NOMO-1 (cell line): ENCODE data around the gene IGFN1.

ENCODE experiments used
- DNase-seq, 2 experiments: peaks; one replicate each; lab custom pipeline; 2025; ENCODE audit not compliant: unreplicated experiment in 2 of 2; lab: John Stamatoyannopoulos, UW

IGFN1 gene

GRCh38 chr1:201261771-201262547 is 71.3 kb downstream of the IGFN1 start:
- DNase-seq, result no peak

DNA sequence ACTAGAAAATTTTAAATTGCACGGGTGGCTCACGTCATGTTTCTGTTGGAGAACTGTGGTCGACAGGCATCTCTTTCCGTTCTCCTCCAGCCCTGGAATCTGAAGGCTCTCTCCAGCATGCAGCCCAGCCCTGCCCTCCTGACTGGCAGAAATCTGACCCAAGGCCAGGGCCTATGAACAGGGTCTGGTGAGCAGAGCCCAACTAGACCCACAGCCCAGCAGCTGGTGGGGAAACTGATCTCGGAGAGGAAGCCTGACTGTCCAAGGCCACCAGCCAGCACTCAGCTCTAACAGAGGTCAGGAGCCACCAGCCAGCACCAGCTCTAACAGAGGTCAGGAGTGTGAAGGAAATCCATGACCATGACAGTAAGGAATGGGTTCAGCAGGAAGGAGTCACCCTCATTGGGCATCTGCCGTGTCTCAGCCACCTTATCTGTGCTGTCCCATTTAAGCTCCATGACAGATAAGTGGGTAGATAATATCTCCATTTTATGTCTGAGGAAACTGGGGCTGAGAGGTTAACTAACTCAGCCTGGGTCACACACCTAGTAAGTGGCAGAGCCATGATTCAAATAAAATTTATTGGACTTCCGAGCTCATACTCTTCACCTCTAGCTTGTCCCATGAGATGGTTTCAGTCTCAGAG is 72.5 kb downstream of the IGFN1 start:
- DNase-seq, result no peak

DNA sequence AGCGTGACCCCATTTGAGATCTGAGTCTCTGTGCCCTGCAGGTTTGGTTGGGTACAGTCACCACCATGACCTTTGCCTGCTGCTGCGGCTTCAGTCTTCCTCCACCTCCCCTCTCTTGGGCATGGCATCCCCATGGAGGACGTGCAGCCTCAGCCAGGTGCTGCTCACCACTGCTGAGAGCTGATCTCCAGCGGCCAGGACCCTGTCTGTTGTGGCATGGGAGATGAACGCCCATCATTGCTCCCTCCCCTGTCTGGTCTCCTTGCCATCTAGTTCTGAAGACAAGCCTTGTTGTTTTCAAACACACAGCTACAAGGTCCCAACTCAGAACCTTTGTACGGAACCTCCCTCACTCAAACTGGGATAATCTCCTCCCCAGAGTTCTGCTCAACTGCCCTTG is 73.4 kb downstream of the IGFN1 start:
- DNase-seq, result no peak

DNA sequence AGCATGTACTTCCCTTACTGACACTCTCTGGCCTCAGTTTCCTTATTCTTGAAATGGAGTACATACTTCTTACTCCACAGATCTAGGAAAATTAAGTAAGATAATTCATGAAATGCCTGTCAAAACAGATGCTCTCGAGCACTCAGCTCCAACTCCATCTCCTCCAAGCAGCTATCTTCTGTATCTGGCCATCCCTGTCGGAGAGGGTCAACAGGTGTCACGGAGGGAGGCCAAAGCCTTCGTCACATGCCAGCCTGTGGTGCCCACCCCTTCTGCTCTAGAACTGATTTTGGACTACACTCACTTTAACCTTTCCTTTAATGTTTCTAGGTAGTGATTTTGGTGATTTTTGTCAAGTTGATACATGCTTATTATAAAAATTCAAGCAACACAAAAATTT is 73.9 kb downstream of the IGFN1 start:
- no peak for DNase-seq

GRCh38 chr1:201265756-201266155 is 75.1 kb downstream of the IGFN1 start:
- no peak for DNase-seq

- no peak for DNase-seq
Observed at GRCh38 chr1:201266276-201266675, 75.7 kb downstream of the IGFN1 start.

DNA sequence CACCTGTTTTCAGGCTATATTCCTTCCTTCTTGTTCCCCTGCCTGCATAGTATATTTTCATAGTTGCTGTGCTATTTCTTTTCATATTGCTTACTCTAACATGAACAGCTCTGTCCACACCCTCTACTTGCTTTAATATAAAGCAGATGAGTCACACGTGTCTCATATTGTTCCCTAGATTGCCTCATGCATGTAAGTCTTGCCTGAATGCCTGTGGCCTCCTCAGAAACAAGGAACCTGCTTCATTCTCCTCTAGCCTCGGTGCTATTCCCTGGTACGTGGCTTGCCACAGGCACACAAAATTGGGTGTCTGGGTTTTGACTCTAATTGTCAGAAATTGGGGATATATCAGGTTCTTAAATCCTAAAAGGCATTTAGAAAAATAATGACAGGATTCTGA is 76.2 kb downstream of the IGFN1 start:
- peak in 1 of 2 experiments; percentile 37 for DNase-seq

DNA sequence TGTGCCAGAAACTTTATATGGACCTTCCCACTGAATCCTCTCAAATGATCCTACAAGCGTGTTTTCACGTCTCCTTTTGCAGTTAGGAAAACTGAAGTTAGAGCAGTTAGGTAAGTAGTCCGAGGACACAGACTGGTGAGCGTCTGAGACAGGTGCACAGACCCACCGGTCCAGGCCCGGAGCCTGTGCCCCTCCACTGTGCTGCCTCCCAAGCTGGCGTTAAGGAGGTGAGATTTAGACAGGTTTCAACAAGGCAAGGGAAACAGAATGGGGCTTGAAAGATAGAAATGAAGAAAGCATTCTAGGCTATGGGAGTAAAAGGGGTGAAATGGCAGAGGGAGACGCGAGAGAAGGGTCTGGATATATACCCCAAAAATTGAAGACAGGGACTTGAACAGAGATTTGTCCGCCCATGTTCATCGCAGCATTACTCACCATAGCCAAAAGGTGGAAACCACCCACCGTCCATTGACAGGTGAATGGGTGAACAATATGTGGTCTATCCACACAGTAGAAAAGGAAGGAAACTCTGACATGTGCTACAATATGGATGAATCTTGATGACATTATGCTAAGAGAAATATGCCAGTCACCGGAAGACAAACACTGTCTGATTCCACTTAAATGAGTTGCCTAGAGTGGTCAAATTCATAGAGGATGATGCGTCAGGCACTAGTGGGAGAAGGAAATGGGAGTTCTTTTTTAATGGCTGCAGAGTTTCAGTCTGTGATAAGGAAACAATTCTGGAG is 77.0 kb downstream of the IGFN1 start:
- DNase-seq, result no peak

DNA sequence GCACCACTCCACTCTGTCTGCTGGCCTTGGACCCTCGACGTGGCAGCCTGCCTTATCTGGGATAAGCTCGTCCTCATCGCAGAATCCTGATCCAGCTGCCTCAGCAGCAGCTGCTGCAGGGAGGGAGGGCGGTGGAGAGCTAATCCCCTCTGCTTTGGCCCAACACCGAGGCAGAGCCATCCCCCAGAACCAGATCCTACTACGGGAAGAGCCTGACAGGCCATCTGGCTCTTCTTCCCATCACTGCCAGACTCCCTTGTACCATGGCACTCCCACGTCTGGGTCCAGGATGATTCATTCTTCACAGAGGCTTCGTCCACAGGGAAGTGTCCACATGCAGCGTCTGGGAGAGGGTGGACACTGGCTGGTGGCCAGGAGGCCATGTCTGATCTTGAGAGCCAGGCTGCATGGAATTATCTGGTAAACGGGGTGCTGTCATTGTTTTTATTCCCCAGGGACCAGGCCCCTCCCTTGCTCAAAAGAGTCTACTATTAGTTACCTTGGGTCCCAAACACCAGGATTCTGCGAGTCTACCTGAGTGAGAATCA is 78.1 kb downstream of the IGFN1 start:
- no peak for DNase-seq

DNA sequence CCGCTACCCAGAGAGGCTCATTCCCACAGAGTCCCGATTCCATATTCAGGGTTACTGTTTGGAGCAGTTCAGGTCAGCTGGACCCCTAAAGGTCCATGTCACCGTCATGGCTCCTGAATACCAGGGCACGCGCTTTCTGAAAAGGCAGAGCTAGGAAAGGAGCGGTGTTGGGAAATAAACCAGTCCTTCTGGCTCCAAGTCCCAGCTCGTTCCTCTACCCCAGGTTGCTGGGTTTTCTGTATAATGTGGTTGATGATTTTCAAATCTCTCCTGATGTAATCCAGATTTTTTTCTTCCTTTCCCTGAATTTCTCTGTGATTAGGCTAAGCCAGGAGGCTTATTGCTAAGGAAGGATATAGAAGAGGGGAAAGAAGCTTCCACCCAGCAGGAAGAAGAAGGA is 78.7 kb downstream of the IGFN1 start:
- no peak for DNase-seq

DNA sequence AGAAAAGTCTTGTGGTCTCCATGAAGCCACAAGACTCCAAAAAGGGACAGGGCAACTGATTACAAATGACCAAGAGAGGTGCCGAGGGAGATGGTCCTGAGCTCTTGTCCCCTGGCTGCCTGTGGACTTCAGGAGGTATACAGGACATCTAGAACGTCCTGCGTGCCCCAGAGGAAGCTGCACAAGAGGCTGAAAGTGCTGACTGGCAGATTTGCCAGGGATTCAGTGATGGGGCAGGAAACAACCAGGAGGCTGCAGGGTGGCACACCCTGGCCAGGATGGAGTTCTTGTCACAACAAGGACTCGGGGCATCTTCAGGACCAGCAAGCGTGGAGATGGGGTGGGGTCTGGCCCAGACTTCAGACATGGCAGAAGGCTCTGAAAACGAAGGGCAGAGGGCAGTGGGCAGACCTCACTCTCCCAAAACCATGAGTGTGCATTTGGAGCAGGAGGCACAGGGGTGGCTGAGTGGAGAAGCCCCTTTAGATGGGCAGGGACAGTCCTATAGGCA is 79.3 kb downstream of the IGFN1 start:
- no peak for DNase-seq

- no peak for DNase-seq
Observed at GRCh38 chr1:201270616-201271390, 80.2 kb downstream of the IGFN1 start.

GRCh38 chr1:201272799-201273198 is 82.2 kb downstream of the IGFN1 start:
- DNase-seq, result no peak

DNA sequence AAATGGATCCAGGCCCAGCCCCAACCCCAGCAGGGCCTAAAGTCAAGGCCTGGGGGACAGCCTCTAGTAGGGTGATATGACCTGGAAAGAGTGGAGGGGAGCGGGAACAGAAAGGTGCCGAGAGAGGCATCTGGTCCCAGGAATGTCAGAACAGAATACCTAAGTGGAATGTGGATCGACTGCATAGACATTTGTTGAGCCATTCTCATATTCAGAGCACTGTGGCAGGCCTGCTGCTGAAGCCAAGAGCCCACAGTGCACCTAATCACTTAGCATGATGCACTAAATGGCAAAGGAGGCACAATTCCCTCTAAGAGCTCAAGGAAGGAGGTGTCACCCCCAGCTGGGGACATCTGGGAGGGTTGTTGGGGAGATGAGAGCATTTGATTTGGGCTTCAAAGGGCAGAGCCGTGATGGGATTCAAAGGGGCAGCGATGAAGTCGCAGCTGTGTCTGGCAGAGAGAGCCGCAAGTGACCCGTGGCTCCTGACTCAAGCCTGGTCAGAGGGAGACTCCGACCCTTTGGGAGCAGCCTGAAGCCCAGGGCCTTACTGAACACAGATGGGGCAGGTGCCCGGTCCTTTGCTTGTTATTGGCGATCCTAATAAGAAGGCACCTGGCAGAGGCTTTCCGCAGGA is 84.1 kb downstream of the IGFN1 start:
- DNase-seq, result no peak

- DNase-seq, result no peak
Observed at GRCh38 chr1:201275253-201275666, 84.6 kb downstream of the IGFN1 start.

- DNase-seq, result no peak
Observed at GRCh38 chr1:201276891-201277290, 86.3 kb downstream of the IGFN1 start.

- no peak for DNase-seq
Observed at GRCh38 chr1:201277441-201277840, 86.8 kb downstream of the IGFN1 start.
